ENCODE data around the gene TMEM202. TPM values are rescaled to one million over a fixed set of nuclear protein-coding genes. Genes with fewer than 3 reads are reported as not detected.
"Not testable (repeated sequence)": the region's sequence is repeated elsewhere in the genome, so short reads cannot be mapped to it uniquely, and the experiment has no call there.

Gene TMEM202
- total RNA-seq, 1 donor from 2014 or later = not detected

- Histone ChIP-seq H3K9me3 (ENCODE audit: control insufficient read depth in 3 of 3, low read length in 3 of 3) (no peaks in the 10 kb centered on the region), H3K27me3 (ENCODE audit: control insufficient read depth in 3 of 3, insufficient read depth in 3 of 3, low read length in 3 of 3) (no peaks in the 10 kb centered on the region), H3K27ac (ENCODE audit: low read depth, low read length) (no peak overlapping the region), H3K4me1 (ENCODE audit: control insufficient read depth in 3 of 3, insufficient read depth in 3 of 3, low read length in 3 of 3) (peaks cover 11 to 48% (median 20%) of the 10 kb centered on the region in 3 donors), H3K9ac (ENCODE audit: low read depth in 1 of 3, low read length in 3 of 3) (no peak overlapping the region), H3K36me3 (ENCODE audit: control insufficient read depth in 3 of 3, insufficient read depth in 3 of 3, low read length in 3 of 3) (peaks cover 2 to 13% (median 9%) of the 10 kb centered on the region in 3 donors), H3K4me3 (ENCODE audit: low read length in 3 of 3) (no peak overlapping the region)
Observed at GRCh38 chr15:72372361-72372760, 25.7 kb upstream of the TMEM202 start.

- Histone ChIP-seq H3K9me3 (ENCODE audit: control insufficient read depth in 3 of 3, low read length in 3 of 3) (no peaks in the 10 kb centered on the region), H3K27ac (ENCODE audit: low read depth, low read length) (peak overlapping the region; percentile 96), H3K36me3 (ENCODE audit: control insufficient read depth in 3 of 3, insufficient read depth in 3 of 3, low read length in 3 of 3) (peaks cover 2 to 4% (median 3%) of the 10 kb centered on the region in 3 donors), H3K27me3 (ENCODE audit: control insufficient read depth in 3 of 3, insufficient read depth in 3 of 3, low read length in 3 of 3) (no peaks in the 10 kb centered on the region), H3K4me3 (ENCODE audit: low read length in 3 of 3) (peak overlapping the region; percentile 99 to 100 (median 99)), H3K4me1 (ENCODE audit: control insufficient read depth in 3 of 3, insufficient read depth in 3 of 3, low read length in 3 of 3) (peaks cover 11 to 41% (median 20%) of the 10 kb centered on the region in 3 donors), H3K9ac (ENCODE audit: low read depth in 1 of 3, low read length in 3 of 3) (peak overlapping the region; percentile 99 to 100 (median 99))
Observed at GRCh38 chr15:72375501-72375845, 22.6 kb upstream of the TMEM202 start.

GRCh38 chr15:72375846-72376581 lies 22.1 kb upstream of the TMEM202 start, which contains the start of gene HEXA:
Gene HEXA (minus strand): TSS chr15:72376014. CDS start chr15:72375972, 42 bp downstream.
- peaks cover under 1 to 2% (median 1%) of the 10 kb centered on the region in 3 donors for H3K36me3 ChIP-seq (ENCODE audit: control insufficient read depth in 3 of 3, insufficient read depth in 3 of 3, low read length in 3 of 3)
- peaks cover 11 to 37% (median 20%) of the 10 kb centered on the region in 3 donors for H3K4me1 ChIP-seq (ENCODE audit: control insufficient read depth in 3 of 3, insufficient read depth in 3 of 3, low read length in 3 of 3)
- no peaks in the 10 kb centered on the region for H3K9me3 ChIP-seq (ENCODE audit: control insufficient read depth in 3 of 3, low read length in 3 of 3)
- peak within 1 kb of the TSS; percentile 96 for H3K27ac ChIP-seq (ENCODE audit: low read depth, low read length)
- H3K4me3 ChIP-seq (ENCODE audit: low read length in 3 of 3) = peak within 1 kb of the TSS; percentile 99 to 100 (median 99)
- H3K27me3 ChIP-seq (ENCODE audit: control insufficient read depth in 3 of 3, insufficient read depth in 3 of 3, low read length in 3 of 3) = no peaks in the 10 kb centered on the region
- H3K9ac ChIP-seq (ENCODE audit: low read depth in 1 of 3, low read length in 3 of 3) = peak within 1 kb of the TSS; percentile 99 to 100 (median 99)

- H3K4me3 ChIP-seq (ENCODE audit: low read length in 3 of 3) = no peak overlapping the region
Observed at GRCh38 chr15:72377331-72377730, 20.8 kb upstream of the TMEM202 start.

GRCh38 chr15:72379106-72379505 lies 19.0 kb upstream of the TMEM202 start:
- H3K9ac ChIP-seq (ENCODE audit: low read depth in 1 of 3, low read length in 3 of 3); H3K4me3 ChIP-seq (ENCODE audit: low read length in 3 of 3); H3K27ac ChIP-seq (ENCODE audit: low read depth, low read length); H3K9me3 ChIP-seq (ENCODE audit: control insufficient read depth in 3 of 3, low read length in 3 of 3); H3K36me3 ChIP-seq (ENCODE audit: control insufficient read depth in 3 of 3, insufficient read depth in 3 of 3, low read length in 3 of 3); H3K27me3 ChIP-seq (ENCODE audit: control insufficient read depth in 3 of 3, insufficient read depth in 3 of 3, low read length in 3 of 3): not testable (repeated sequence)
- H3K4me1 ChIP-seq (ENCODE audit: control insufficient read depth in 3 of 3, insufficient read depth in 3 of 3, low read length in 3 of 3) = peaks cover 11 to 22% (median 20%) of the 10 kb centered on the region in 3 donors

More at GRCh38 chr15:72377331-72377730, 20.8 kb upstream of the TMEM202 start:
- H3K27me3 ChIP-seq (ENCODE audit: control insufficient read depth in 3 of 3, insufficient read depth in 3 of 3, low read length in 3 of 3) = no peaks in the 10 kb centered on the region
- no peak overlapping the region for H3K27ac ChIP-seq (ENCODE audit: low read depth, low read length)
- H3K9ac ChIP-seq (ENCODE audit: low read depth in 1 of 3, low read length in 3 of 3) = no peak overlapping the region
- peaks cover 11 to 33% (median 20%) of the 10 kb centered on the region in 3 donors for H3K4me1 ChIP-seq (ENCODE audit: control insufficient read depth in 3 of 3, insufficient read depth in 3 of 3, low read length in 3 of 3)
- no peaks in the 10 kb centered on the region for H3K9me3 ChIP-seq (ENCODE audit: control insufficient read depth in 3 of 3, low read length in 3 of 3)
- H3K36me3 ChIP-seq (ENCODE audit: control insufficient read depth in 3 of 3, insufficient read depth in 3 of 3, low read length in 3 of 3) = peaks cover 0 to 2% (median 0%) of the 10 kb centered on the region in 3 donors

- H3K36me3 ChIP-seq (ENCODE audit: control insufficient read depth in 3 of 3, insufficient read depth in 3 of 3, low read length in 3 of 3) = peaks cover 0 to 2% (median 0%) of the 10 kb centered on the region in 3 donors
- no peaks in the 10 kb centered on the region for H3K9me3 ChIP-seq (ENCODE audit: control insufficient read depth in 3 of 3, low read length in 3 of 3)
- peaks cover 8 to 15% (median 13%) of the 10 kb centered on the region in 3 donors for H3K4me1 ChIP-seq (ENCODE audit: control insufficient read depth in 3 of 3, insufficient read depth in 3 of 3, low read length in 3 of 3)
- no peak overlapping the region for H3K27ac ChIP-seq (ENCODE audit: low read depth, low read length)
- no peak overlapping the region for H3K4me3 ChIP-seq (ENCODE audit: low read length in 3 of 3)
- H3K9ac ChIP-seq (ENCODE audit: low read depth in 1 of 3, low read length in 3 of 3) = no peak overlapping the region
- H3K27me3 ChIP-seq (ENCODE audit: control insufficient read depth in 3 of 3, insufficient read depth in 3 of 3, low read length in 3 of 3) = peaks cover 0 to 2% (median 0%) of the 10 kb centered on the region in 3 donors
Observed at GRCh38 chr15:72379856-72380430, 18.2 kb upstream of the TMEM202 start.

GRCh38 chr15:72380743-72381142 lies 17.4 kb upstream of the TMEM202 start:
- H3K27ac ChIP-seq (ENCODE audit: low read depth, low read length) = no peak overlapping the region

GRCh38 chr15:72382146-72382545 lies 16.0 kb upstream of the TMEM202 start:
- Histone ChIP-seq H3K27me3 (ENCODE audit: control insufficient read depth in 3 of 3, insufficient read depth in 3 of 3, low read length in 3 of 3) (peaks cover 0 to 2% (median 0%) of the 10 kb centered on the region in 3 donors), H3K9ac (ENCODE audit: low read depth in 1 of 3, low read length in 3 of 3) (no peak overlapping the region), H3K27ac (ENCODE audit: low read depth, low read length) (no peak overlapping the region), H3K4me3 (ENCODE audit: low read length in 3 of 3) (no peak overlapping the region), H3K36me3 (ENCODE audit: control insufficient read depth in 3 of 3, insufficient read depth in 3 of 3, low read length in 3 of 3) (no peaks in the 10 kb centered on the region), H3K9me3 (ENCODE audit: control insufficient read depth in 3 of 3, low read length in 3 of 3) (no peaks in the 10 kb centered on the region), H3K4me1 (ENCODE audit: control insufficient read depth in 3 of 3, insufficient read depth in 3 of 3, low read length in 3 of 3) (peaks cover 0 to under 1% (median 0%) of the 10 kb centered on the region in 3 donors)

More at GRCh38 chr15:72380743-72381142, 17.4 kb upstream of the TMEM202 start:
- H3K4me1 ChIP-seq (ENCODE audit: control insufficient read depth in 3 of 3, insufficient read depth in 3 of 3, low read length in 3 of 3) = peaks cover 8 to 9% (median 9%) of the 10 kb centered on the region in 3 donors
- H3K27me3 ChIP-seq (ENCODE audit: control insufficient read depth in 3 of 3, insufficient read depth in 3 of 3, low read length in 3 of 3) = peaks cover 0 to 2% (median 0%) of the 10 kb centered on the region in 3 donors
- no peaks in the 10 kb centered on the region for H3K9me3 ChIP-seq (ENCODE audit: control insufficient read depth in 3 of 3, low read length in 3 of 3)
- H3K36me3 ChIP-seq (ENCODE audit: control insufficient read depth in 3 of 3, insufficient read depth in 3 of 3, low read length in 3 of 3) = peaks cover 0 to under 1% (median 0%) of the 10 kb centered on the region in 3 donors
- H3K4me3 ChIP-seq (ENCODE audit: low read length in 3 of 3) = no peak overlapping the region
- no peak overlapping the region for H3K9ac ChIP-seq (ENCODE audit: low read depth in 1 of 3, low read length in 3 of 3)

- peaks cover 0 to 2% (median 0%) of the 10 kb centered on the region in 3 donors for H3K27me3 ChIP-seq (ENCODE audit: control insufficient read depth in 3 of 3, insufficient read depth in 3 of 3, low read length in 3 of 3)
- H3K36me3 ChIP-seq (ENCODE audit: control insufficient read depth in 3 of 3, insufficient read depth in 3 of 3, low read length in 3 of 3) = no peaks in the 10 kb centered on the region
- no peaks in the 10 kb centered on the region for H3K9me3 ChIP-seq (ENCODE audit: control insufficient read depth in 3 of 3, low read length in 3 of 3)
- no peak overlapping the region for H3K9ac ChIP-seq (ENCODE audit: low read depth in 1 of 3, low read length in 3 of 3)
- no peaks in the 10 kb centered on the region for H3K4me1 ChIP-seq (ENCODE audit: control insufficient read depth in 3 of 3, insufficient read depth in 3 of 3, low read length in 3 of 3)
- H3K4me3 ChIP-seq (ENCODE audit: low read length in 3 of 3) = no peak overlapping the region
- H3K27ac ChIP-seq (ENCODE audit: low read depth, low read length) = no peak overlapping the region
Observed at GRCh38 chr15:72387741-72388140, 10.4 kb upstream of the TMEM202 start.

GRCh38 chr15:72389231-72389630 lies 8.9 kb upstream of the TMEM202 start:
- Histone ChIP-seq H3K36me3 (ENCODE audit: control insufficient read depth in 3 of 3, insufficient read depth in 3 of 3, low read length in 3 of 3) (no peaks in the 10 kb centered on the region), H3K4me3 (ENCODE audit: low read length in 3 of 3) (no peak overlapping the region), H3K9me3 (ENCODE audit: control insufficient read depth in 3 of 3, low read length in 3 of 3) (no peaks in the 10 kb centered on the region), H3K9ac (ENCODE audit: low read depth in 1 of 3, low read length in 3 of 3) (no peak overlapping the region), H3K27me3 (ENCODE audit: control insufficient read depth in 3 of 3, insufficient read depth in 3 of 3, low read length in 3 of 3) (no peaks in the 10 kb centered on the region), H3K4me1 (ENCODE audit: control insufficient read depth in 3 of 3, insufficient read depth in 3 of 3, low read length in 3 of 3) (no peaks in the 10 kb centered on the region), H3K27ac (ENCODE audit: low read depth, low read length) (no peak overlapping the region)
